HCT116 (cell line): ENCODE measurements around the gene CALCOCO2. TPM values are rescaled to one million over a fixed set of nuclear protein-coding genes. Genes with fewer than 3 reads are reported as not detected.

Experiments used
- ATAC-seq: fragments of 200-7000 bp; cut with Tn5 transposase; 2 replicates; pipeline ENCODE4 v1.9.1; 2020; ENCODE audit warnings: mild to moderate bottlenecking, moderate library complexity
- BruUV-seq: library from RNA; stranded (reverse); fragments of 400-500 nt; replicated peaks from 2 replicates; lab custom pipeline; 2021; lab: Mats Ljungman, UMichigan
- CTCF ChIA-PET: fragments of 300-600 bp; sonication (Branson Sonifier 250); formaldehyde crosslinking; loops from one replicate; lab custom pipeline; 2021; ENCODE audit warnings: antibody characterized with exemption; lab: Charles Lee
- POLR2A ChIA-PET: fragments of 300-600, 350-600 bp; sonication (Branson Sonifier 250); formaldehyde crosslinking; loops from one replicate; lab custom pipeline; 2021; ENCODE audit warnings: antibody characterized with exemption; lab: Charles Lee
- RAD21 ChIA-PET, 2 experiments: fragments of 300-600 bp; sonication (Branson Sonifier 250); formaldehyde crosslinking; loops; one replicate each; lab custom pipeline; 2023; ENCODE audit warnings: low total read pairs in 2 of 2; ENCODE audit not compliant: uncharacterized antibody in 2 of 2, unreplicated experiment in 2 of 2, low non-redundant PET in 1 of 2; lab: Charles Lee
- DNase-seq: peaks from one replicate; pipeline ENCODE4 v3.0.0-alpha.2; 2010; ENCODE audit warnings: low read depth, low spot score
- H2AFZ ChIP-seq: fragments of 200-600 bp; shearing (Covaris generic), sonication (generic); 2 replicates; pipeline ENCODE4 v1.6.1; 2017; ENCODE audit warnings: low read depth, mixed run types, mixed read lengths, antibody characterized with exemption, low read length; ENCODE audit not compliant: poor library complexity, severe bottlenecking
- H3K27ac ChIP-seq: 2 replicates; pipeline ENCODE4 v1.5.1; 2012; ENCODE audit warnings: low read depth, low read length
- H3K27me3 ChIP-seq: fragments of 200-600 bp; sonication (generic); 2 replicates; pipeline ENCODE4 v1.6.1; 2016; ENCODE audit warnings: mixed run types, low read length, mixed read lengths; ENCODE audit not compliant: insufficient read depth
- H3K36me3 ChIP-seq, 2 experiments: fragments of 200-500 bp in 1 of 2; fragments of 200-600 bp in 1 of 2; sonication (Bioruptor generic) in 1 of 2; sonication (generic) in 1 of 2; 2 replicates each; pipeline versions ENCODE4 v1.5.1 to v1.6.1; 2014 to 2016; ENCODE audit warnings: low read length in 2 of 2, inconsistent platforms in 1 of 2, mixed read lengths in 1 of 2, mixed run types in 1 of 2; ENCODE audit not compliant: insufficient read depth in 2 of 2, control insufficient read depth in 1 of 2
- H3K4me1 ChIP-seq, 2 experiments: fragments of 200-600 bp in 1 of 2; sonication (generic) in 1 of 2; 2 replicates each; pipeline versions ENCODE4 v1.5.1 to v1.6.1; 2012 to 2017; ENCODE audit warnings: low read length in 2 of 2, inconsistent platforms in 1 of 2, mild to moderate bottlenecking in 1 of 2, mixed read lengths in 1 of 2, mixed run types in 1 of 2, moderate library complexity in 1 of 2; ENCODE audit not compliant: insufficient read depth in 2 of 2, control insufficient read depth in 1 of 2
- H3K4me2 ChIP-seq: fragments of 200-600 bp; sonication (generic); 2 replicates; pipeline ENCODE4 v1.6.1; 2017; ENCODE audit warnings: mixed run types, low read length, mixed read lengths
- H3K4me3 ChIP-seq, 2 experiments: fragments of 200-600 bp in 1 of 2; sonication (generic) in 1 of 2; replicated peaks in 1 of 2; 2 replicates each; pipeline ENCODE4 v1.5.1; 2011 to 2016; ENCODE audit warnings: low read length in 2 of 2, control low read depth in 1 of 2, low read depth in 1 of 2, mild to moderate bottlenecking in 1 of 2, mixed read lengths in 1 of 2, mixed run types in 1 of 2
- H3K79me2 ChIP-seq: fragments of 200-600 bp; sonication (generic); 2 replicates; pipeline ENCODE4 v1.6.1; 2017; ENCODE audit warnings: mild to moderate bottlenecking, mixed run types, low read length, moderate library complexity, mixed read lengths; ENCODE audit not compliant: insufficient read depth
- H3K9ac ChIP-seq: fragments of 200-600 bp; sonication (generic); 2 replicates; pipeline ENCODE4 v1.6.1; 2016; ENCODE audit warnings: low read length, mixed read lengths
- H3K9me2 ChIP-seq: fragments of 200-600 bp; sonication (generic), shearing (Covaris generic); 2 replicates; pipeline ENCODE4 v1.6.1; 2017; ENCODE audit warnings: mixed run types, mild to moderate bottlenecking, moderate library complexity; ENCODE audit not compliant: insufficient read depth
- H3K9me3 ChIP-seq, 2 experiments: fragments of 200-500 bp in 1 of 2; fragments of 200-600 bp in 1 of 2; sonication (Bioruptor generic) in 1 of 2; sonication (generic) in 1 of 2; 2 replicates each; pipeline ENCODE4 v1.6.1; 2014 to 2017; ENCODE audit warnings: low read length in 2 of 2, mixed read lengths in 2 of 2, inconsistent platforms in 1 of 2, low read depth in 1 of 2, mild to moderate bottlenecking in 1 of 2, mixed run types in 1 of 2, moderate library complexity in 1 of 2; ENCODE audit not compliant: control insufficient read depth in 1 of 2, insufficient read depth in 1 of 2
- H4K20me1 ChIP-seq: fragments of 200-600 bp; sonication (generic), shearing (Covaris generic); 2 replicates; pipeline ENCODE4 v1.6.1; 2017; ENCODE audit warnings: mixed run types, mild to moderate bottlenecking, moderate library complexity; ENCODE audit not compliant: insufficient read depth
- ATF3 ChIP-seq: IDR thresholded peaks from 2 replicates; pipeline ENCODE4 v1.6.1; 2012
- CBX3 ChIP-seq: IDR thresholded peaks from 2 replicates; pipeline ENCODE4 v1.6.1; 2012; ENCODE audit warnings: low read depth
- ELF1 ChIP-seq: IDR thresholded peaks from 2 replicates; pipeline ENCODE4 v1.6.1; 2012; ENCODE audit warnings: low read depth, borderline replicate concordance
- EZH2 ChIP-seq: fragments of 200-600 bp; sonication (generic); IDR thresholded peaks from 2 replicates; pipeline ENCODE4 v1.6.1; 2017; ENCODE audit warnings: antibody characterized with exemption, mixed run types
- EZH2phosphoT487 ChIP-seq: fragments of 200-600 bp; IDR thresholded peaks from 2 replicates; pipeline ENCODE4 v1.6.1; 2018; ENCODE audit warnings: antibody characterized with exemption, borderline replicate concordance
- JUND ChIP-seq: IDR thresholded peaks from 2 replicates; pipeline ENCODE4 v1.6.1; 2012
- MAX ChIP-seq: IDR thresholded peaks from 2 replicates; pipeline ENCODE4 v1.6.1; 2012
- POLR2A ChIP-seq: IDR thresholded peaks from 2 replicates; pipeline ENCODE4 v1.7.0; 2011; ENCODE audit warnings: borderline replicate concordance; ENCODE audit not compliant: insufficient read depth, insufficient read length; ENCODE audit errors: extremely low read depth
- POLR2AphosphoS5 ChIP-seq: IDR thresholded peaks from 2 replicates; pipeline ENCODE4 v1.6.1; 2011; ENCODE audit warnings: mild to moderate bottlenecking, low read depth, low read length, moderate library complexity
- RAD21 ChIP-seq: IDR thresholded peaks from 2 replicates; pipeline ENCODE4 v1.6.1; 2012; ENCODE audit warnings: low read depth, mild to moderate bottlenecking
- REST ChIP-seq: IDR thresholded peaks from 2 replicates; pipeline ENCODE4 v1.6.1; 2012; ENCODE audit warnings: low read depth
- SIN3A ChIP-seq: IDR thresholded peaks from 2 replicates; pipeline ENCODE4 v1.6.1; 2012; ENCODE audit warnings: low read depth
- SP1 ChIP-seq: IDR thresholded peaks from 2 replicates; pipeline ENCODE4 v1.6.1; 2012; ENCODE audit warnings: low read depth
- SRF ChIP-seq: IDR thresholded peaks from 2 replicates; pipeline ENCODE4 v1.6.1; 2012; ENCODE audit warnings: low read depth
- TCF7L2 ChIP-seq: IDR thresholded peaks from 2 replicates; pipeline ENCODE4 v1.7.0; 2011; ENCODE audit warnings: borderline replicate concordance, inconsistent platforms; ENCODE audit not compliant: insufficient read depth, insufficient read length; ENCODE audit errors: extremely low read depth
- YY1 ChIP-seq: IDR thresholded peaks from 2 replicates; pipeline ENCODE4 v1.6.1; 2011; ENCODE audit warnings: low read length, low read depth, moderate library complexity, mild to moderate bottlenecking; ENCODE audit not compliant: insufficient replicate concordance; ENCODE audit errors: extremely low read depth
- ZFX ChIP-seq: fragments of 450-650 bp; IDR thresholded peaks from 2 replicates; pipeline ENCODE4 v1.6.1; 2017
- ZNF274 ChIP-seq: fragments of 200-500 bp; sonication (Bioruptor generic); IDR thresholded peaks from 2 replicates; pipeline ENCODE4 v1.6.1; 2014; ENCODE audit warnings: mild to moderate bottlenecking, low read depth, low read length, inconsistent platforms
- intact Hi-C: fragments of 100-400 bp; cut with micrococcal nuclease; formaldehyde crosslinking; loops from 2 replicates; pipeline ENCODE4 v1.10.0; 2022
- total RNA-seq: library from RNA; stranded (reverse); gene quantifications from one replicate; pipeline ENCODE4 v1.2.1, GENCODE V29; 2021; ENCODE audit not compliant: unreplicated experiment
- TF ChIP-seq, protein P1 (sequence below): IDR thresholded peaks from 2 replicates; pipeline ENCODE4 v1.6.1; 2011; ENCODE audit warnings: mild to moderate bottlenecking, low read length, moderate library complexity; ENCODE audit not compliant: insufficient replicate concordance; ENCODE audit errors: extremely low read depth
- TF ChIP-seq, protein P2 (sequence below), 3 experiments: fragments of 200-600 bp in 1 of 3; sonication (generic) in 1 of 3; IDR thresholded peaks in 2 of 3; conservative IDR thresholded peaks in 1 of 3; 2 replicates each; pipeline ENCODE4 v1.5.1; 2012 to 2017; ENCODE audit warnings: low read depth in 2 of 3, low read length in 2 of 3, antibody characterized with exemption in 1 of 3, borderline replicate concordance in 1 of 3, control low read depth in 1 of 3, mild to moderate bottlenecking in 1 of 3, mixed read lengths in 1 of 3, mixed run types in 1 of 3, moderate library complexity in 1 of 3; ENCODE audit not compliant: insufficient read depth in 1 of 3

Gene CALCOCO2
- total RNA-seq, 1 experiment from 2014 or later: 151 TPM

- no peak for ATAC-seq
- TF ChIP-seq RAD21 (no peak), SRF (no peak), SP1 (no peak), EZH2phosphoT487 (no peak), MAX (no peak), ELF1 (no peak), ZNF274 (no peak), ZFX (no peak), JUND (no peak), POLR2AphosphoS5 (no peak), CBX3 (no peak), POLR2A (no peak), ATF3 (no peak), SIN3A (no peak), EZH2 (no peak), TCF7L2 (no peak), YY1 (no peak), REST (no peak)
- TF ChIP-seq, protein P1, sequence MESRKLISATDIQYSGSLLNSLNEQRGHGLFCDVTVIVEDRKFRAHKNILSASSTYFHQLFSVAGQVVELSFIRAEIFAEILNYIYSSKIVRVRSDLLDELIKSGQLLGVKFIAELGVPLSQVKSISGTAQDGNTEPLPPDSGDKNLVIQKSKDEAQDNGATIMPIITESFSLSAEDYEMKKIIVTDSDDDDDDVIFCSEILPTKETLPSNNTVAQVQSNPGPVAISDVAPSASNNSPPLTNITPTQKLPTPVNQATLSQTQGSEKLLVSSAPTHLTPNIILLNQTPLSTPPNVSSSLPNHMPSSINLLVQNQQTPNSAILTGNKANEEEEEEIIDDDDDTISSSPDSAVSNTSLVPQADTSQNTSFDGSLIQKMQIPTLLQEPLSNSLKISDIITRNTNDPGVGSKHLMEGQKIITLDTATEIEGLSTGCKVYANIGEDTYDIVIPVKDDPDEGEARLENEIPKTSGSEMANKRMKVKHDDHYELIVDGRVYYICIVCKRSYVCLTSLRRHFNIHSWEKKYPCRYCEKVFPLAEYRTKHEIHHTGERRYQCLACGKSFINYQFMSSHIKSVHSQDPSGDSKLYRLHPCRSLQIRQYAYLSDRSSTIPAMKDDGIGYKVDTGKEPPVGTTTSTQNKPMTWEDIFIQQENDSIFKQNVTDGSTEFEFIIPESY: no peak
- TF ChIP-seq, protein P2, sequence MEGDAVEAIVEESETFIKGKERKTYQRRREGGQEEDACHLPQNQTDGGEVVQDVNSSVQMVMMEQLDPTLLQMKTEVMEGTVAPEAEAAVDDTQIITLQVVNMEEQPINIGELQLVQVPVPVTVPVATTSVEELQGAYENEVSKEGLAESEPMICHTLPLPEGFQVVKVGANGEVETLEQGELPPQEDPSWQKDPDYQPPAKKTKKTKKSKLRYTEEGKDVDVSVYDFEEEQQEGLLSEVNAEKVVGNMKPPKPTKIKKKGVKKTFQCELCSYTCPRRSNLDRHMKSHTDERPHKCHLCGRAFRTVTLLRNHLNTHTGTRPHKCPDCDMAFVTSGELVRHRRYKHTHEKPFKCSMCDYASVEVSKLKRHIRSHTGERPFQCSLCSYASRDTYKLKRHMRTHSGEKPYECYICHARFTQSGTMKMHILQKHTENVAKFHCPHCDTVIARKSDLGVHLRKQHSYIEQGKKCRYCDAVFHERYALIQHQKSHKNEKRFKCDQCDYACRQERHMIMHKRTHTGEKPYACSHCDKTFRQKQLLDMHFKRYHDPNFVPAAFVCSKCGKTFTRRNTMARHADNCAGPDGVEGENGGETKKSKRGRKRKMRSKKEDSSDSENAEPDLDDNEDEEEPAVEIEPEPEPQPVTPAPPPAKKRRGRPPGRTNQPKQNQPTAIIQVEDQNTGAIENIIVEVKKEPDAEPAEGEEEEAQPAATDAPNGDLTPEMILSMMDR (IDR thresholded peaks at IDR 0.05 in 2 of 3, conservative IDR thresholded peaks at IDR 0.05 in 1 of 3; ENCODE audit: borderline replicate concordance in 1 of 3, insufficient read depth in 1 of 3, low read depth in 2 of 3, low read length in 2 of 3): no peak
- Histone ChIP-seq H3K36me3 (peaks cover 24 to 30% of the 10 kb centered on the region in 2 experiments), H4K20me1 (peaks cover 27% of the 10 kb centered on the region), H3K4me1 (peaks cover 18 to 26% of the 10 kb centered on the region in 2 experiments), H3K9ac (peak overlapping the region; percentile 93), H3K9me3 (no peaks in the 10 kb centered on the region), H3K27me3 (no peaks in the 10 kb centered on the region), H3K4me3 (peak overlapping the region; percentile 70 to 84), H2AFZ (no peak overlapping the region), H3K79me2 (peaks cover 42% of the 10 kb centered on the region), H3K27ac (peak overlapping the region; percentile 92), H3K9me2 (no peaks in the 10 kb centered on the region), H3K4me2 (peak overlapping the region; percentile 75)
- CTCF ChIA-PET: interaction anchor here (0.6 to 2.5 kb wide), 5 partner anchors 15 to 287 kb away, joined by 3 to 14 read pairs (median 3); partner anchors contain the start of gene ATP5MC1
- DNase-seq: no peak
- intact Hi-C loops: loop anchor here (2.0 to 5.0 kb wide), 3 partner anchors 15 to 285 kb away; partner anchors contain the start of genes ATP5MC1 and CALCOCO2
- RAD21 ChIA-PET: interaction anchor here (0.6 to 1.0 kb wide), 3 partner anchors 15 to 125 kb away, joined by 3 to 7 read pairs (median 4); partner anchors contain the start of gene ATP5MC1 (in 1 of the 2)
- POLR2A ChIA-PET: interaction anchor here (1.0 to 2.8 kb wide), 2 partner anchors 15 to 54 kb away, joined by 3 to 34 read pairs; partner anchors contain the start of gene ATP5MC1
- BruUV-seq: TSS peak; percentile 96
Observed at GRCh38 chr17:48907713-48908046, 76.8 kb downstream of the CALCOCO2 start.
